IMR-90 (cell line): ENCODE data around the gene EFCAB5. TPM values are rescaled to one million over a fixed set of nuclear protein-coding genes. Genes with fewer than 3 reads are reported as not detected.

Experiments used
- ATAC-seq: fragments of 200-7000 bp; cut with Tn5 transposase; 2 replicates; pipeline ENCODE4 v1.9.1; 2020; ENCODE audit warnings: low read depth, mild to moderate bottlenecking, moderate library complexity
- BruUV-seq: library from RNA; stranded (reverse); fragments of 400-500 nt; replicated peaks from 2 replicates; lab custom pipeline; 2021; lab: Mats Ljungman, UMichigan
- CTCF ChIA-PET: fragments of 300-600 bp; formaldehyde crosslinking; extraction: SDS; loops from one replicate; lab custom pipeline; 2021; ENCODE audit warnings: antibody characterized with exemption; lab: Yijun Ruan, JAX
- POLR2A ChIA-PET: fragments of 300-600 bp; sonication (Branson Sonifier 250); formaldehyde crosslinking; loops from one replicate; lab custom pipeline; 2022; ENCODE audit warnings: antibody characterized with exemption; ENCODE audit not compliant: unreplicated experiment; lab: Charles Lee
- DNase-seq: peaks from one replicate; pipeline ENCODE4 v3.0.0; 2013
- H2AFZ ChIP-seq: replicated peaks from 2 replicates; pipeline ENCODE3; 2013; ENCODE audit warnings: low read length, mild to moderate bottlenecking; ENCODE audit not compliant: poor library complexity
- H2AK5ac ChIP-seq: 2 replicates; pipeline ENCODE4 v1.6.1; 2013; ENCODE audit warnings: low read depth, low read length, inconsistent platforms
- H2AK9ac ChIP-seq: replicated peaks from 2 replicates; pipeline ENCODE3; 2013; ENCODE audit warnings: mild to moderate bottlenecking, low read depth, low read length, moderate library complexity; ENCODE audit not compliant: poor library complexity
- H2BK120ac ChIP-seq: 2 replicates; pipeline ENCODE4 v1.6.1; 2013; ENCODE audit warnings: low read depth, low read length, inconsistent platforms
- H2BK15ac ChIP-seq: 3 replicates; pipeline ENCODE4 v1.6.1; 2013; ENCODE audit warnings: low read depth, low read length, inconsistent platforms
- H2BK20ac ChIP-seq: 2 replicates; pipeline ENCODE4 v1.6.1; 2013; ENCODE audit warnings: low read depth, mild to moderate bottlenecking, inconsistent platforms, low read length, moderate library complexity
- H2BK5ac ChIP-seq: 2 replicates; pipeline ENCODE4 v1.6.1; 2013; ENCODE audit warnings: mild to moderate bottlenecking, low read depth, low read length, inconsistent platforms; ENCODE audit not compliant: poor library complexity, severe bottlenecking
- H3K14ac ChIP-seq: replicated peaks from 2 replicates; pipeline ENCODE4 v1.6.1; 2013; ENCODE audit warnings: low read depth, low read length, inconsistent platforms
- H3K18ac ChIP-seq: 2 replicates; pipeline ENCODE4 v1.6.1; 2013; ENCODE audit warnings: low read depth, low read length, control low read depth
- H3K23ac ChIP-seq: 2 replicates; pipeline ENCODE4 v1.6.1; 2013; ENCODE audit warnings: low read depth, low read length, inconsistent platforms
- H3K27ac ChIP-seq: 2 replicates; pipeline ENCODE4 v1.5.1; 2013; ENCODE audit warnings: mild to moderate bottlenecking, control low read depth, low read length; ENCODE audit not compliant: insufficient read depth
- H3K27me3 ChIP-seq: 2 replicates; pipeline ENCODE4 v1.6.1; 2013; ENCODE audit warnings: low read length; ENCODE audit not compliant: control insufficient read depth, insufficient read depth
- H3K36me3 ChIP-seq: 2 replicates; pipeline ENCODE4 v1.6.1; 2013; ENCODE audit warnings: low read length, mixed read lengths; ENCODE audit not compliant: control insufficient read depth, insufficient read depth
- H3K4ac ChIP-seq: 2 replicates; pipeline ENCODE4 v1.6.1; 2013; ENCODE audit warnings: low read depth, low read length, inconsistent platforms
- H3K4me1 ChIP-seq: 2 replicates; pipeline ENCODE4 v1.6.1; 2013; ENCODE audit warnings: low read length, mixed read lengths; ENCODE audit not compliant: control insufficient read depth, insufficient read depth
- H3K4me2 ChIP-seq: 2 replicates; pipeline ENCODE4 v1.6.1; 2013; ENCODE audit warnings: low read depth, mild to moderate bottlenecking, control low read depth, low read length, moderate library complexity
- H3K4me3 ChIP-seq: 2 replicates; pipeline ENCODE4 v1.5.1; 2013; ENCODE audit warnings: low read depth, mild to moderate bottlenecking, control low read depth, low read length, moderate library complexity; ENCODE audit not compliant: insufficient read depth
- H3K56ac ChIP-seq: 2 replicates; pipeline ENCODE4 v1.6.1; 2013; ENCODE audit warnings: low read length, inconsistent platforms; ENCODE audit not compliant: insufficient read depth; ENCODE audit errors: extremely low read depth
- H3K79me1 ChIP-seq, 2 experiments: 2 replicates each; pipeline ENCODE4 v1.6.1; 2013; ENCODE audit warnings: low read length in 2 of 2, inconsistent platforms in 1 of 2, low read depth in 1 of 2
- H3K9ac ChIP-seq: 2 replicates; pipeline ENCODE4 v1.6.1; 2013; ENCODE audit warnings: low read depth, low read length, control low read depth
- H3K9me1 ChIP-seq: 2 replicates; pipeline ENCODE4 v1.6.1; 2013; ENCODE audit warnings: low read length, inconsistent platforms; ENCODE audit not compliant: insufficient read depth
- H3K9me3 ChIP-seq: 2 replicates; pipeline ENCODE4 v1.6.1; 2013; ENCODE audit warnings: low read length; ENCODE audit not compliant: control insufficient read depth, insufficient read depth
- H4K20me1 ChIP-seq: 2 replicates; pipeline ENCODE4 v1.6.1; 2013; ENCODE audit warnings: low read length, inconsistent platforms; ENCODE audit not compliant: insufficient read depth
- H4K5ac ChIP-seq: 2 replicates; pipeline ENCODE4 v1.6.1; 2013; ENCODE audit warnings: mild to moderate bottlenecking, low read depth, low read length, control low read depth
- H4K8ac ChIP-seq, 2 experiments: 2 replicates each; pipeline ENCODE4 v1.6.1; 2013; ENCODE audit warnings: low read depth in 2 of 2, low read length in 2 of 2, control low read depth in 1 of 2, inconsistent platforms in 1 of 2
- H4K91ac ChIP-seq: 2 replicates; pipeline ENCODE4 v1.6.1; 2013; ENCODE audit warnings: low read depth, low read length, inconsistent platforms; ENCODE audit not compliant: insufficient read depth
- BHLHE40 ChIP-seq: fragments of 150-350 bp; IDR thresholded peaks from 2 replicates; pipeline ENCODE4 v1.6.1; 2016; ENCODE audit warnings: mild to moderate bottlenecking, low read depth, low read length
- CEBPB ChIP-seq: IDR thresholded peaks from 2 replicates; pipeline ENCODE4 v1.6.1; 2012; ENCODE audit warnings: low read depth, low read length, improper control_type of control experiment
- CHD1 ChIP-seq: IDR thresholded peaks from 2 replicates; pipeline ENCODE4 v1.6.1; 2012; ENCODE audit warnings: low read depth, low read length, improper control_type of control experiment
- FOS ChIP-seq: fragments of 150-350 bp; IDR thresholded peaks from 2 replicates; pipeline ENCODE4 v1.6.1; 2016; ENCODE audit warnings: low read depth, low read length
- MAFK ChIP-seq: IDR thresholded peaks from 2 replicates; pipeline ENCODE4 v1.6.1; 2012; ENCODE audit warnings: low read depth, low read length, improper control_type of control experiment
- MAZ ChIP-seq: IDR thresholded peaks from 2 replicates; pipeline ENCODE4 v1.6.1; 2012; ENCODE audit warnings: low read depth, mild to moderate bottlenecking, low read length, improper control_type of control experiment, moderate library complexity, borderline replicate concordance
- MXI1 ChIP-seq: IDR thresholded peaks from 2 replicates; pipeline ENCODE4 v1.6.1; 2012; ENCODE audit warnings: low read depth, mild to moderate bottlenecking, low read length, moderate library complexity, borderline replicate concordance
- NFE2L2 ChIP-seq: fragments of 150-350 bp; IDR thresholded peaks from 2 replicates; pipeline ENCODE4 v1.6.1; 2016; ENCODE audit warnings: low read depth, mild to moderate bottlenecking, low read length
- POLR2A ChIP-seq: IDR thresholded peaks from 2 replicates; pipeline ENCODE4 v1.6.1; 2012; ENCODE audit warnings: mild to moderate bottlenecking, low read depth, low read length
- RAD21 ChIP-seq: IDR thresholded peaks from 2 replicates; pipeline ENCODE4 v1.6.1; 2012; ENCODE audit warnings: low read length, improper control_type of control experiment
- RCOR1 ChIP-seq: IDR thresholded peaks from 2 replicates; pipeline ENCODE4 v1.6.1; 2012; ENCODE audit warnings: mild to moderate bottlenecking, low read length, improper control_type of control experiment; ENCODE audit not compliant: insufficient replicate concordance
- RFX5 ChIP-seq: IDR thresholded peaks from 2 replicates; pipeline ENCODE4 v1.8.0; 2012; ENCODE audit warnings: low read depth, mild to moderate bottlenecking, low read length, moderate library complexity
- SMC3 ChIP-seq: fragments of 150-350 bp; IDR thresholded peaks from 2 replicates; pipeline ENCODE4 v1.6.1; 2016; ENCODE audit warnings: low read depth, mild to moderate bottlenecking, antibody characterized with exemption, low read length, moderate library complexity
- WGBS, 2 experiments: methylation state at CpG; one replicate each; pipeline versions ENCODE4 v1.1.5 to v1.1.7; 2013; ENCODE audit warnings: missing lambda C conversion rate in 2 of 2; ENCODE audit not compliant: insufficient read length in 1 of 2; ENCODE audit errors: extremely low coverage in 2 of 2; 5-methylcytosine and 5-hydroxymethylcytosine counted together
- dilution Hi-C: fragments of 300-500 bp; cut with HindIII; formaldehyde crosslinking; loops from one replicate; pipeline ENCODE4 v1.14.3; 2018; ENCODE audit warnings: low sequenced_read_pairs; ENCODE audit not compliant: unreplicated experiment
- in situ Hi-C: fragments of 300-500 bp; cut with MboI; formaldehyde crosslinking; loops from 3 replicates; pipeline ENCODE4 v1.14.3; 2019; ENCODE audit warnings: low sequenced_read_pairs, inconsistent platforms, mixed read lengths
- intact Hi-C: fragments of 100-400 bp; cut with micrococcal nuclease; formaldehyde crosslinking; loops from 2 replicates; pipeline ENCODE4 v1.10.0; 2022
- polyA plus RNA-seq, 3 experiments: library from polyadenylated mRNA; depleted of rRNA; stranded (reverse); fragments of >200 nt; gene quantifications; 2 replicates each; pipeline ENCODE4 v1.2.3, GENCODE V29; 2012; ENCODE audit warnings: low replicate concordance in 1 of 3
- total RNA-seq: library from RNA; depleted of rRNA; stranded (reverse); fragments of >200 nt; gene quantifications from 2 replicates; pipeline ENCODE4 v1.2.3, GENCODE V29; 2012
- TF ChIP-seq, protein P1 (sequence below): fragments of 150-350 bp; IDR thresholded peaks from 2 replicates; pipeline ENCODE4 v1.6.1; 2016; ENCODE audit warnings: low read depth, mild to moderate bottlenecking, low read length, moderate library complexity, borderline replicate concordance
- TF ChIP-seq, protein P2 (sequence below): fragments of 150-350 bp; IDR thresholded peaks from 2 replicates; pipeline ENCODE4 v1.6.1; 2017; ENCODE audit warnings: mild to moderate bottlenecking, antibody characterized with exemption, low read length, low read depth

Gene EFCAB5
- total and polyA plus RNA-seq, 2 of the 4 experiments (the other 2 are of a cell fraction): 0.14 TPM; not detected in 1

DNA sequence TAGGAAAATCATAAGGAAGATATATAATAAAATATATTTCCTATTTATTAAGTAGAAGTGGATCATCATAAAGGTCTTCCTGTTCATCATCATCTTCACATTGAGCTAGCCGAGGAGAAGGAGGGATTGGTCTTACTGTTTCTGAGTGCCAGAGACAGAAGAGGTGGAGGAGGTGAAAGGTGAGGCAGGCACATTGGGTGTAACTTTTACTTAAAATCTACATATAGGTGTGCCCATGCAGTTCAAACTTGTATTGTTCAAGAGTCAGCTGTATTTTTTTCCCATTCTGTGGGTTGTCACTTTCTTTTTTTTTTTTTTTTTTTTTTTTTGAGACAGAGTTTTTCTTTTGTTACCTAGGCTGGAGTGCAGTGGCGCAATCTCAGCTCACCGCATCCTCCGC lies 210.0 kb downstream of the EFCAB5 start:
- no peak overlapping the region for H3K4me3 ChIP-seq
- no peak overlapping the region for H4K5ac ChIP-seq
- intact Hi-C loops (no loop called here), dilution Hi-C loops (no loop called here), in situ Hi-C loops (no loop called here)
- no peak overlapping the region for H3K14ac ChIP-seq
- H4K20me1 ChIP-seq: peaks cover 39% of the 10 kb centered on the region
- H3K79me1 ChIP-seq: peaks cover 45 to 58% of the 10 kb centered on the region in 2 experiments
- H2AK9ac ChIP-seq: no peak overlapping the region
- no peak overlapping the region for H3K4ac ChIP-seq
- no peak overlapping the region for H2BK20ac ChIP-seq
- no peak overlapping the region for H4K8ac ChIP-seq
- no peak overlapping the region for H3K18ac ChIP-seq
- H4K91ac ChIP-seq: no peak overlapping the region
- H2BK15ac ChIP-seq: no peak overlapping the region
- H3K4me1 ChIP-seq: peaks cover 2% of the 10 kb centered on the region; the same call in 1 of the 2 replicates
- CTCF ChIA-PET: interaction anchor here (0.7 to 0.8 kb wide), 2 partner anchors 17 to 22 kb away, joined by 3 read pairs; no protein-coding TSS in a partner anchor
- POLR2A ChIA-PET: interaction anchor here (0.6 kb wide), 1 partner anchor 42 kb away, joined by 5 read pairs; no protein-coding TSS in a partner anchor
- H3K27ac ChIP-seq: no peak overlapping the region
- ATAC-seq (no peak), DNase-seq (no peak)
- no peak overlapping the region for H2BK5ac ChIP-seq
- TF ChIP-seq RFX5 (no peak), RCOR1 (no peak), CHD1 (no peak), SMC3 (no peak), POLR2A (no peak), MAFK (no peak), NFE2L2 (no peak), RAD21 (no peak), CEBPB (no peak), BHLHE40 (no peak), MAZ (no peak), MXI1 (no peak), FOS (no peak)
- TF ChIP-seq, protein P1, sequence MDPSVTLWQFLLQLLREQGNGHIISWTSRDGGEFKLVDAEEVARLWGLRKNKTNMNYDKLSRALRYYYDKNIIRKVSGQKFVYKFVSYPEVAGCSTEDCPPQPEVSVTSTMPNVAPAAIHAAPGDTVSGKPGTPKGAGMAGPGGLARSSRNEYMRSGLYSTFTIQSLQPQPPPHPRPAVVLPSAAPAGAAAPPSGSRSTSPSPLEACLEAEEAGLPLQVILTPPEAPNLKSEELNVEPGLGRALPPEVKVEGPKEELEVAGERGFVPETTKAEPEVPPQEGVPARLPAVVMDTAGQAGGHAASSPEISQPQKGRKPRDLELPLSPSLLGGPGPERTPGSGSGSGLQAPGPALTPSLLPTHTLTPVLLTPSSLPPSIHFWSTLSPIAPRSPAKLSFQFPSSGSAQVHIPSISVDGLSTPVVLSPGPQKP: no peak
- TF ChIP-seq, protein P2, sequence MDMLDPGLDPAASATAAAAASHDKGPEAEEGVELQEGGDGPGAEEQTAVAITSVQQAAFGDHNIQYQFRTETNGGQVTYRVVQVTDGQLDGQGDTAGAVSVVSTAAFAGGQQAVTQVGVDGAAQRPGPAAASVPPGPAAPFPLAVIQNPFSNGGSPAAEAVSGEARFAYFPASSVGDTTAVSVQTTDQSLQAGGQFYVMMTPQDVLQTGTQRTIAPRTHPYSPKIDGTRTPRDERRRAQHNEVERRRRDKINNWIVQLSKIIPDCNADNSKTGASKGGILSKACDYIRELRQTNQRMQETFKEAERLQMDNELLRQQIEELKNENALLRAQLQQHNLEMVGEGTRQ: no peak
- no peak overlapping the region for H2AK5ac ChIP-seq
- H3K4me2 ChIP-seq: no peak overlapping the region
- H3K9me1 ChIP-seq: peaks cover 8% of the 10 kb centered on the region; the same call in 1 of the 2 replicates
- H3K23ac ChIP-seq: no peak overlapping the region
- H3K36me3 ChIP-seq: peaks cover 2% of the 10 kb centered on the region; the same call in 1 of the 2 replicates
- H3K56ac ChIP-seq: no peak overlapping the region
- no peaks in the 10 kb centered on the region for H3K9me3 ChIP-seq
- no CpG with 5 or more reads among the region's 4 CpGs for WGBS, 2 experiments
- H2BK120ac ChIP-seq: no peak overlapping the region
- H2AFZ ChIP-seq: no peak overlapping the region
- BruUV-seq: no TSS peak
- no peaks in the 10 kb centered on the region for H3K27me3 ChIP-seq
- no peak overlapping the region for H3K9ac ChIP-seq
